Tongue (tissue), 2 donors: ENCODE measurements around the gene MBNL2. TPM values are rescaled to one million over a fixed set of nuclear protein-coding genes. Genes with fewer than 3 reads are reported as not detected.

Experiments used
- DNase-seq: peaks from one replicate; pipeline ENCODE4 v3.0.0-alpha.2; 2015
- total RNA-seq: library from RNA; depleted of rRNA; stranded (reverse); fragments of >200 nt; gene quantifications from one replicate; pipeline ENCODE4 v1.2.3, GENCODE V29; 2014

MBNL2 gene
- total RNA-seq, 1 donor from 2014 or later = 110 TPM

DNA sequence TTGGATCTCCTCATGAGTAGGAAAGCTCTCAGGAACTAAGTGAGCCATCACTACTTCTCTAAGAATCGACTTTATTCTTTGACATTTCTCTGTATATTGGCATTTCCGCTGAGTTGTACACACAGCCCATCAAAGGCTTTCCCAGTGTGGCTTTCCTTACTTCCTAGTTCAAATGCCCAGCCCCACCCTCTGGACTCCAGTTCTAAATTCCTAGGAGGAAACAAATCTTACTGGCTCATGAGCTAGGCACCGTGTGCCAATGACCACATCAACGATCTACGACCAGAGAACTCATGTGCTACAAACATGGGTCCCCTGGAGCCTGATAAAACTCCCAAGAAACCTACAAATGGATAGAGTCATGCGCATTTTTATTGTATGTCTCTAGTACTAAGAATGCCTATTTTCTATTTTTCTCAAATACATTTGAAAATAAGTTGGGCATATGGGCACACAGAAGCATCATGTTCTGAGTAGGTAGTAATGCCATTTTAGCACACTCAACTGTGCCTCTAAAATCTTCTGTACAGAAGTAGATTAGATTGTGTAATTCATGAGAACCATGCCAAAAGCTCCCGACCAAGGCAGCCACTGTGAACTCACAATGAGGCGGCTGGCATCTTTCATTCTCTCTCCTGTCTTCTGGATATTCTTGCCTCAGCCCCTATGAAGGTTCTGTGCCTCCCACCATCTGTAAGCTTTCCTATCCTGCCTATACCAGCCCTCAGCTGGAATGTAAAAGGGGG lies 201.3 kb downstream of the MBNL2 start:
- DNase-seq = no peak

- DNase-seq = no peak
Measured at GRCh38 chr13:97425590-97425989, 203.5 kb downstream of the MBNL2 start.

DNA sequence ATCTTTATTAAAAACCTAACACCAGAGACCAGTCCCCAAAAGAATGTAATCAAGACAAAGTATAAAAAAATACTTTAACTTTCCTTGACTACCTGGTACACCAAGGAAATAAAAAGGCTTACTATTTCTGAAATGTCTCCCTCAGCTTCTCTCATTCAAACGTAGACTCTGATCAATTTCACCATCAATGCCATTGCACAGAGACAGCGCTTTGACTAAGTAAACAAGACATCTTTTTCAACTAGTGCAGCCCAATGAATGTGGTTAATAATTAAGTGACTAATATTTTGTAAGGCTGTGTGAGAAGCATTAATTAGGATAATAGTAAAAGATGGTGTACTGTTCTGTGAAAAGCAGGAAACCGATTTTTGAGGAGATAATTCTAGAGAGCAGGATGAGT lies 204.6 kb downstream of the MBNL2 start:
- no peak for DNase-seq

DNA sequence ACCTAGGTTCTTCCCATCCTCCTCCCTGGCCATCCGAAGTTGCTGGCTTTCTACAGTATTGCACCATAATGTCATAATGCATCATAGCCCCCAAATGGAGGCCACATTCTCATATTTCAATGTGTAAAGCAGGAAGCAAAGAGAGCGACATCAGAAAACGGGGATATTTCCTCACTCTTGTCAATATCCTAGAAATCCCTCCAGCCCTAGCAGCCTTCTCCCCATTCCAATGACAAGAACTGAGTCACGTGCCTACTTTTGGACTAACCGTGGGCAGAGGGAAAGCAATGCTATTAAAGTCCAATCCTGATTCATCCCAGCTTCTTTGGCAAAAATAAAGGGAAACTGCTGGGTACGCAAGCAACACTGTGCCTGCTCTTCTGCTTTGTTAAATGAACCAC lies 207.5 kb downstream of the MBNL2 start:
- DNase-seq = peak; percentile 40

DNA sequence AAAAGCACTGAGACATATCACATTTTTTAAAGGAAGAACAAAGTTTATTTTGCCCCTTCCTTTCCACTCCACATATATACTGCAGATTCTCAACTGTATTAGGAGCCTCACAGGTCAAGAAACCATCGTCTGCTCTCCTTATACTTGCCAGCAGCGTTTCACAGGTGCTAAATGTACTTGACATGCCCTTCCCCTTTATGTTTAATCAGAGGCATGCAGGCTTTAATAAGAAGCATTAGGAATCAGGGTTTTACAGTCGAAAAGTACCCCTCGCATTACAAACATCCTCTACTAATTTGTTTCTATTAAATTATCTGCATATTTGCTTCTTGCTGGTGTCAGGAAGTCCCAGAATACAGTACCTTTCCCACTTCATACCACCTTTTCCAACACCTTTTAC lies 208.2 kb downstream of the MBNL2 start:
- no peak for DNase-seq

GRCh38 chr13:97431171-97431764 lies 209.1 kb downstream of the MBNL2 start:
- no peak for DNase-seq

GRCh38 chr13:97432232-97432916 lies 210.2 kb downstream of the MBNL2 start:
- DNase-seq = no peak

DNA sequence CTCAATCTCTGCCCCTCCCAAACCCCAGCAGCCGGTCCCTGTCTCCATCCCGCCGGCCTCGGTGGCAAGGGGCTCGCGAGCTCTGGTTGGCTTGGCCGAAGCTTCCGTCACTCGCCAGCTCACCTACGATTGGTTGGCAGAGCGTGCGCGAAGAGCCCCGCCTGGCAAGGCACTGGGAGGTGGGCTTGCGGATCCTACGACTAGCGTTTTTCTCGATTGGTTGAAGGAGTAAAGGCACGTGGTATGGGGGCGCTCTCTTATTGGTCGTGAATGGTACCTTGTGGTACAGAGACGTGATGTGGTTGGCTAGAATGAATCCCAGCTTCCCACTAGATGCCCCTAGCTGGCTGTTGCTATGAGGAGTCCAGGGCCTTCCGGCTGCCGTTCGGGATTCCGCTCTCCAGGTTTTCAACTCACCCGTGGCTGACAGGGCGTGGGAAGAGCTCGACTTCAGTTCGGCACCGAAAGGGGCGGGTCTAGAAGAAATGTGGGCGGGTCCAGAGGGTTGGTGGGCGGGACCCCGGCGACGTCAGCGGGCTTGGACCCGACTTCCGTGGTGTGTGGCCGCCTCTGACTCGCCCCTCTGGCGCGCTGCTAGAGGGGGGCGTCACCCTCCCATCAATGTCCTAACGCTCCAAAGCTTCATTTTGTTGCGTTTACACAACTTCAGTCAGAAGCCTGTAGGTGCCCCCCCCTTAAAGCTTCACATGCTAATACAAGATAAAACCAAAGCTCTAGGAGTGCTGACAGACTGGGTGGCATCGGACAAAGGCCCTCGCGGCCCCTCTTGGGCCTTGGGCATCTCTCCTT lies 211.0 kb downstream of the MBNL2 start:
- DNase-seq = peak; percentile 100

DNA sequence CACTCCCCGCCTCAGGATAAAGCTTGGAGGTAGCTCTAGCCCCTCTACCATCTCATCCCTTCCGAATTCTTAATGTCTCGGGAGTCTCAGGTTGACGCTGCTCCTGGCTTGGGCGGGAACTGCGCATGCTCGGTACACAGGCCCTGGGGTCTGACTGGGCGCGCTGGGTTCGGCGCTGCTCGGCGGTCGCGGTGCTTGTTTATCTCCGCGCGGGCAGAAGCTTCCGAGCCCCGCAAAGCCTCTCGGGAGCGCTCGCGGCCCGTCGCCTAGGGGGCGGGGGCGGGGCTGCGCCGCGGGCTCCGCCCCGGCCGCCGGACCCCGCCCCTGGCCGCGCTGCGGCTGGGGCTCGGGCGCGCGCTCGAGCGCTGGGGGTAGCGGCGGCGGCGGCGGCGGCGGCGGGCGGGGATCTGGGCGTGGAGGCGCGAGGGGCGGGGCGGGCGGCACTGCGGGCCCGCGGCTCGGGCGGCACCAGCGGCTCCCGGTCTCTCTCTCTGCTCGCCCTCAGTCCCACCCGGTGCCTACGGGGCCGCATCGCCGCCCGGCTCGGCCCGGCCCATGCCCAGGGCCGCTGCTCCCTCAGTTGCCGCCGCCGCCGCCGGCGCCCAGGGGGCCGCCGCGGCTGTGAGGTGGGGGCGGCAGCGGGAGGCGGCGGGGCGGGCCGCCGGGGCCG lies 211.7 kb downstream of the MBNL2 start, which contains the start of gene RAP2A:
Gene RAP2A, plus strand, starts transcription at position 443 of the 670 bp plus-strand sequence. CDS start 302 bp downstream, outside the sequence.
- peak; percentile 96 for DNase-seq

DNA sequence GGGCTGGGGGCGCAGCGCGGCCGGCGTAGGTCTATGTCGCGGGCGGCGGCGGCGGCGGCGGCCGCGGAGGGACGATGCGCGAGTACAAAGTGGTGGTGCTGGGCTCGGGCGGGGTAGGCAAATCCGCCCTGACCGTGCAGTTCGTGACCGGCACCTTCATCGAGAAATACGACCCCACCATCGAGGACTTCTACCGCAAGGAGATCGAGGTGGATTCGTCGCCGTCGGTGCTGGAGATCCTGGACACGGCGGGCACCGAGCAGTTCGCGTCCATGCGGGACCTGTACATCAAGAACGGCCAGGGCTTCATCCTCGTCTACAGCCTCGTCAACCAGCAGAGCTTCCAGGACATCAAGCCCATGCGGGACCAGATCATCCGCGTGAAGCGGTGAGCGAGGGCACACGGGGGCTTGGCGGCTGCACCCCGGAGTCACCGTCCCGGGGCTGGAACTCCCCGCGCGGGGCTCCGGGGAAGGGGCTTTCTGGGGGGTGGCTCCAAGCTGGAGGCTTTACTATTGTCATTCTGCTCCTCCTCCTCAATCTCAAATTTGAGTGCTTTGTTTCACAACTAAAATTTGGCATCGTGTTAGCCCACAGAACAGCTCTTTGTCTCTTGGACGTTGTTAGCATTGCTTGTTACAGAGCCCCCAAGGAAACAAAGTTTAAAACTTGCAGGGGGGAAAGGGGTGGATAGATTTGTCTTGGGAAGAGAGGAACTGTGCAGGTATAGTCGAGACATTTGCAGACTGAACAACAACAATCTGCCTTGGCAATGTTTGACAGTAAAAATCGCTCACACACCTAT lies 212.5 kb downstream of the MBNL2 start:
- DNase-seq = peak; percentile 64

DNA sequence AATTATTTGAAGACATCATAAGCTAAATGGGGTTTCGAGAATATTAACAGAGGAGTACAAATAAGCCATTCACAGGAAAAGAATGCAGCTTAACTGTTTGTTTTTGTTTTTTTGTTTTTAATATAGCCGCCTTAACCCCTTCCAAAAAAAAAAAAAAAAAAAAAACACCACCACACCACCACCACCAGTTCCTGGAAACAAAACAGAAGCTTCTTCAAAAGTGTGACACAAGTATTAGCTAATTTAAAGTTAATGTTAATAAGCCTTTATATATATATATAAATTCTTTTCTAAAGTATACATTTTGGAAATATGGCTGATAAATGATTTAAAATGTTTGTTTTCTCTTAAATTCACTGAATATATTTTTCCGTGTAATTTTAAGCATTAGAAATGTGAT lies 213.2 kb downstream of the MBNL2 start:
- no peak for DNase-seq

- DNase-seq = no peak
Measured at GRCh38 chr13:97435794-97436193, 213.7 kb downstream of the MBNL2 start.

DNA sequence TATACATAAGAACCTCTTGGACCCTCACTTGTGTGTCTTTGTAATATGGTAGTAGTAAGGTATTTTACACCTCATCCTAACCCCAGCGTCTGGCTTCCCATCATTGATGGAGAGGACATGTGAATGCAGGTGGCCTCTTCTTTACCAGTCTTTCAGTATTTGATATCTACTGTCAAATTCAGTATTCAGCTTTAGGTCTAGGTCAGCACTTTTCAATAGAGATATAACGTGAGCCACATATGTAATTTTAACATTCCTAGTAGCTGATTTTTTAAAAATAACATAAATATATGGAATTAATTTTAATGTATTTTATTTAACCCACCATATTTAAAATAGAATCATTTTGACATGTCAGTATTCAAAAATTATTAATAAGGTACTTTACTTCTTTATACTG lies 214.7 kb downstream of the MBNL2 start:
- DNase-seq = no peak

DNA sequence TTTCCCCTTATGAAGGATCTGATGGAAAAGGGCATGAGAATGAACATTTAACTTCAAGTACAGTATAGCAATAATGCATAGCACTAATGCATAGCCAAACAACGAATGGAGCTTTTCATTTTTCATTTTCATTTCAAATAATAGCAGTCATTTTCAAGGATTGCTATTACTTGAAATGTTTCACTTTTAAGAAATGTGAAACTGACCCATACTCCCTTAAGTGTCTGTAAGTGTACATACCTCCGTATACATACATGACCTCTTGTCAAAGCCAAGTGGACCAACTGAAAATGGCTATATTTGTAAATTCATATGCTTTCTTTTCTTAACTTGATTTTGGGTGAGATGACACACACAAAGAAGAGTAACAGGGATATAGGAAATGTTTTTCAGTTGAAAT lies 215.6 kb downstream of the MBNL2 start:
- DNase-seq = no peak

GRCh38 chr13:97438856-97439595 lies 216.9 kb downstream of the MBNL2 start:
- DNase-seq = no peak

- no peak for DNase-seq
Measured at GRCh38 chr13:97440598-97441170, 218.6 kb downstream of the MBNL2 start.

- no peak for DNase-seq
Measured at GRCh38 chr13:97441368-97441767, 219.2 kb downstream of the MBNL2 start.
